ENCODE measurements around the gene RAMP3. TPM values are rescaled to one million over a fixed set of nuclear protein-coding genes. Genes with fewer than 3 reads are reported as not detected.

The RAMP3 gene
- total and polyA plus RNA-seq, 7 donors: 2.5 to 57.8 (median 26.0) TPM

DNA sequence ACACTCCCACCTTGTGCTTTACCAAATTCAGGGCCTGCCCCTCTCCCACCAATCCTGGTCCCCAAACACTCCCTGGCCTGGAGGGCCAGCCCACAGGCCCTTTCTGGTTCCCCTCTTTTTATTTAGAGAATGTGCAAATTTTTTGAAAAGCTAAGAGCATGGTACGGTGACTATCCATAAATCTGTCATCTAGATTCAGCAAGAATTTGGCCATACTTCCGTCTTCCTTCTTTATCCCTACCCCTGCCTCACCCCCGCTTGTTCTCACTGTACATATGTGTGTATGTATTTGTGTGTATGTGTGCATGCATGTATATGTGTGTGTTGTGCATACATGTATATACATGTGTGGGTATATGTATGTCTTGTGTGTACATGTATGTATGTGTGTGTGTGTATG lies 38.0 kb upstream of the RAMP3 start:
- no peak for DNase-seq
- 91 to 94% methylated on average over 3 of the region's 3 CpGs for WGBS, 2 donors
- intact Hi-C loops (cut with DNase I): loop anchor here (10.0 kb wide), 1 partner anchor 515 kb away; the partner anchor contains the start of gene OGDH
- no peak overlapping the region for H3K27ac ChIP-seq
- TF ChIP-seq POLR2A (IDR thresholded peaks at IDR 0.05) (no peak), EP300 (IDR thresholded peaks at IDR 0.05) (no peak), POLR2AphosphoS5 (IDR thresholded peaks at IDR 0.05) (no peak)
- TF ChIP-seq, protein P1, sequence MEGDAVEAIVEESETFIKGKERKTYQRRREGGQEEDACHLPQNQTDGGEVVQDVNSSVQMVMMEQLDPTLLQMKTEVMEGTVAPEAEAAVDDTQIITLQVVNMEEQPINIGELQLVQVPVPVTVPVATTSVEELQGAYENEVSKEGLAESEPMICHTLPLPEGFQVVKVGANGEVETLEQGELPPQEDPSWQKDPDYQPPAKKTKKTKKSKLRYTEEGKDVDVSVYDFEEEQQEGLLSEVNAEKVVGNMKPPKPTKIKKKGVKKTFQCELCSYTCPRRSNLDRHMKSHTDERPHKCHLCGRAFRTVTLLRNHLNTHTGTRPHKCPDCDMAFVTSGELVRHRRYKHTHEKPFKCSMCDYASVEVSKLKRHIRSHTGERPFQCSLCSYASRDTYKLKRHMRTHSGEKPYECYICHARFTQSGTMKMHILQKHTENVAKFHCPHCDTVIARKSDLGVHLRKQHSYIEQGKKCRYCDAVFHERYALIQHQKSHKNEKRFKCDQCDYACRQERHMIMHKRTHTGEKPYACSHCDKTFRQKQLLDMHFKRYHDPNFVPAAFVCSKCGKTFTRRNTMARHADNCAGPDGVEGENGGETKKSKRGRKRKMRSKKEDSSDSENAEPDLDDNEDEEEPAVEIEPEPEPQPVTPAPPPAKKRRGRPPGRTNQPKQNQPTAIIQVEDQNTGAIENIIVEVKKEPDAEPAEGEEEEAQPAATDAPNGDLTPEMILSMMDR (IDR thresholded peaks at IDR 0.05): no peak
- H3K9me3 ChIP-seq: no peaks in the 10 kb centered on the region
- H3K4me1 ChIP-seq: no peaks in the 10 kb centered on the region
- no peak overlapping the region for H3K4me3 ChIP-seq
- H3K36me3 ChIP-seq: no peaks in the 10 kb centered on the region
- H3K27me3 ChIP-seq: peaks cover 0 to 4% (median 0%) of the 10 kb centered on the region in 3 donors

- no peaks in the 10 kb centered on the region for H3K36me3 ChIP-seq
- TF ChIP-seq EP300 (IDR thresholded peaks at IDR 0.05): no peak
- no peak for TF ChIP-seq POLR2AphosphoS5 (IDR thresholded peaks at IDR 0.05)
- TF ChIP-seq, protein P1 (IDR thresholded peaks at IDR 0.05): no peak
- TF ChIP-seq POLR2A (IDR thresholded peaks at IDR 0.05): no peak
- 80 to 83% methylated on average over 16 of the region's 16 CpGs for WGBS, 2 donors
- no peak overlapping the region for H3K27ac ChIP-seq
- no peak overlapping the region for H3K4me3 ChIP-seq
- H3K4me1 ChIP-seq: no peaks in the 10 kb centered on the region
- H3K27me3 ChIP-seq: no peaks in the 10 kb centered on the region
- intact Hi-C loops (cut with DNase I): no loop called here
- no peak for DNase-seq
- no peaks in the 10 kb centered on the region for H3K9me3 ChIP-seq
Observed at GRCh38 chr7:45122975-45123860, 34.4 kb upstream of the RAMP3 start.

DNA sequence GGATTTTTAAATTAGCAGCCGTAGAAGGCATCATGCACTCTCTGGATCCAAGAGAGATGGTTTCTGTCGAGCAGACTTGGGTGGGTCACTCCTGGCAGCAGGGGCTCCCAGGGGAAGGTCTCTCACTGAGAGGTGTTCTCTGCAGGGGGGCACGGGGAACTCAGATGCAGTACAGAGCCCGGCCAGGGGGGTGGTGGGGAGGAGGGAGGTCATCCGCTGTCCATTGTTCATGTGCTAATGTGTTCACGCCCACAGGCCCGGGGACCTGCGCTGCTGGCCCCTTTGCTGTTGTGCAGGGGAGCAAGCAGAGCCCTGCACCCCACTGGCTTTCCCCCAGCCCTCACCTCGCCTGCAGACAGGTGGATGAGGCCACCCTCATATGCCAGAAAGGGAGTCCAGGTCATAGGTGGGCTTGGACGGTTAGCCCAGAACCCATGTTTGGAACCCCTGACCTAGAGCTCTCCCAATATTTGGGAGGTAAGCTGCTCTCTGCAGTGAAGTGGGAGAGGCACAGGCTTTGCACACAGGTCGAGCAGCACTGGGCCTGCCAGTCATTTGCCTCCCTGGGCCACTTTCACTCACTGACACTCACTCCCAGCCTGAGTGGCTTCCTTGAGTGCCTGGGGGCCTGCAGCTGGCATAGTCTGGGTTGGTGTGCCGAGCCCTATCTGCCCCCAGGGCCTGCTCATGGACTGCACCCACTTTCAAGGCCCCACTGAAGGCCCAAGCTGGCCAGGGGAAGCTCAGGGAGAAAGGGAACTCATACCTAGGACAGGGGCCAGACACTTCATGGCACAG lies 33.5 kb upstream of the RAMP3 start:
- DNase-seq: no peak
- Histone ChIP-seq H3K4me3 (no peak overlapping the region), H3K9me3 (no peaks in the 10 kb centered on the region), H3K27ac (no peak overlapping the region), H3K36me3 (no peaks in the 10 kb centered on the region), H3K27me3 (no peaks in the 10 kb centered on the region), H3K4me1 (no peaks in the 10 kb centered on the region)
- intact Hi-C loops (cut with DNase I): no loop called here
- TF ChIP-seq POLR2AphosphoS5 (IDR thresholded peaks at IDR 0.05) (no peak), EP300 (IDR thresholded peaks at IDR 0.05) (no peak), POLR2A (IDR thresholded peaks at IDR 0.05) (no peak)
- TF ChIP-seq, protein P1 (IDR thresholded peaks at IDR 0.05): no peak
- WGBS, 2 donors: 81 to 87% methylated on average over 12 of the region's 12 CpGs

- TF ChIP-seq, protein P1 (IDR thresholded peaks at IDR 0.05): no peak
- no peak for TF ChIP-seq EP300 (IDR thresholded peaks at IDR 0.05)
- no peak for TF ChIP-seq POLR2AphosphoS5 (IDR thresholded peaks at IDR 0.05)
- TF ChIP-seq POLR2A (IDR thresholded peaks at IDR 0.05): no peak
- WGBS, 2 donors: 91 to 93% methylated on average over 11 of the region's 11 CpGs
- Histone ChIP-seq H3K4me1 (no peaks in the 10 kb centered on the region), H3K9me3 (no peaks in the 10 kb centered on the region), H3K27me3 (no peaks in the 10 kb centered on the region), H3K36me3 (no peaks in the 10 kb centered on the region), H3K4me3 (no peak overlapping the region), H3K27ac (no peak overlapping the region)
- DNase-seq: no peak
- intact Hi-C loops (cut with DNase I): no loop called here
Observed at GRCh38 chr7:45125193-45125904, 32.2 kb upstream of the RAMP3 start.
